HG02588 (cell line): ENCODE results near the gene RSRC2.
"Not testable (repeated sequence)": the region's sequence is repeated elsewhere in the genome, so short reads cannot be mapped to it uniquely, and the experiment has no call there.

Experiments
- ATAC-seq: cut with Tn5 transposase; IDR thresholded peaks from one replicate; pipeline ENCODE4 v1.9.1; 2021; ENCODE audit warnings: mild to moderate bottlenecking, moderate library complexity; ENCODE audit not compliant: unreplicated experiment

RSRC2 gene

DNA sequence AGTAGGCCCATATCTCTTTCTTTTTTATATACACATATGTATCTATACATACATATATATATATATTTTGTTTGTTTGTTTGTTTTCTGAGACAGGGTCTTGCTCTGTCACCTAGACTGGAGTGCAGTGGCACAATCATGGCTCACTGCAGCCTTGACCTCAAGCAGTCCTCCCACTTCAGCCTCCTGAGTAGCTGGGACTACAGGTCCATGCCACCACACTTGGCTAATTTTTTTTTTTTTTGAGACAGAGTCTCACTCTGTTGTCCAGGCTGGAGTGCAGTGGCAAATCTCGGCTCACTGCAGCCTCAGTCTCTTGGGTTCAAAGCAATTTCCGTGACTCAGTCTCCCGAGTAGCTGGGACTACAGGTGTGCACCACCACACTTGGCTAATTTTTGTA lies 38.9 kb downstream of the RSRC2 start:
- ATAC-seq = not testable (repeated sequence)

DNA sequence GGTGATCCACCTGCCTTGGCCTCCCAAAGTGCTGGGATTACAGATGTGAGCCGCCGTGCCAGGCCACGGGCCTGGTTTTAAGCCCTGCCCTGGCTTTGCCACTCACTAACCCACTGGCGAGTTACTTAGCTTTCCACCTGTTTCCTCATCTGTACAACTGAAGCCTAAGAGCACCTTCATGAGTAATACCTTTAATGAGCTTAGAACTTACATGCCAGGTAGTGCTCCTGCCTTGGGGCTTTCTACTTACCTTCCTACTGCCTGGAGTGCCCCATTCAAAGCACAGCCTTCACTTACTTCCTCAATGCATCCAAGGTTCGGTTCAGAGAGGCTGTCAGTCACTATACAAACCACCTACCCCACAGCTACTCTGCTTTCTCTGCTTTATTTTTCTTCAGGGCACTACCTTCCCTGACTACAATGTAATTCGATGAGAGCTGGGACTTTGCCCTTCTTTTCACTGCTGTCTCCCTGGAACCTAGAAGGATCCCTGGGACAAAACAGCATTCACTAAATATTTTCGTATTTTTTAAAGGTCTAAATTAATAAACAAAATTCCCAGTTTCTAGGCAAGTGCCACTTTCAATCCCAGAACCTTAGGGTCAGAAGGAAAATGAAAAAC lies 39.8 kb downstream of the RSRC2 start:
- no peak for ATAC-seq

DNA sequence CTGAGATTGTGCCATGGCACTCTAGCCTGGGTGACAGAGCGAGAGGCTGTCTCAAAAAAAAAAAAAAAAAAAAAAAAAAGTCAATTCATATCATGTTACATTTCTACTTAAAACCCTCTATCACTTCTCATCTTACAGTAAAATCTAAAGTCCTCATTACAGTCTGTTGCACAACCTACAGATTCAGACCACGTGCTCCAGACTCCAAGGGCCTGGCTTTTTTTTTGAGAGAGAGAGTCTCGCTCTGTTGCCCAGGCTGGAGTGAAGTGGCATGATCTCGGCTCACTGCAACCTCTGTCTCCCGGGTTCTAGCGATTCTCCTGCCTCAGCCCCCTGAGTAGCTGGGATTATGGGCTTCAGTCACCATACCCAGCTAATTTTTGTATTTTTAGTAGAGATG lies 40.4 kb downstream of the RSRC2 start:
- ATAC-seq = not testable (repeated sequence)

DNA sequence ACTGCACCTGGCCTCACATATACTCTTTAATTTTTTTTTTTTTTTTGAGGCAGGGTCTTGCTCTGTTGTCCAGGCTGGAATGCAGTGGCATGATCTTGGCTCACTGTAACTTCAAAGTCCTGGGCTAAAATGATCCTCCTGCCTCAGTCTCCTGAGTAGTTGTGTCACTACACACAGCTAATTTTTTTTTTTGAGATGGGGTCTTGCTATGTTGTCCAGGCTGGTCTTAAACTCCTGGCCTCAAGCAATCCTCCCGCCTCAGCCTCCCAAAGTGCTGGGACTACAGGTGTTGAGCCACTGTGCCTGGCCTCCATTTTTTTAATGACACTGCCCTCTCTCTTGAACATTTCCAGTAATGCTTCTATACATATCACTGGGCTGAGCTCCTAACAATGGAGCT lies 42.4 kb downstream of the RSRC2 start:
- not testable (repeated sequence) for ATAC-seq

DNA sequence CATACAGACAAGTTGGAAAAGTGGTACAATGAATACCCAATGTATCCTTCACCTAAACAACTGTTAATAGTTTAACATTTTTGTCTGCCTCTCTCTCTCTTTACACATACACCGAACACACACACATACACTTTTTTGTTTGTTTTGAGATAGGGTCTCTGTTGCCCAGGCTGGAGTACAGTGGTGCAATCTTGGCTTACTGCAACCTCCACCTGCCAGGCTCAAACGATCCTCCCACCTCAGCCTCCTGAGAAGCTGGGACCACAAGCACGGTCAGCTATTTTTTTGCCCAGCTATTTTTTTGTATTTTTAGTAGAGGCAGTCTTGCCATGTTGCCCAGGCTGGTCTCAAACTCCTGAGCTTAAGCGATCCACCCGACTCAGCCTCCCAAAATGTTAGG lies 42.8 kb downstream of the RSRC2 start:
- ATAC-seq = no peak

DNA sequence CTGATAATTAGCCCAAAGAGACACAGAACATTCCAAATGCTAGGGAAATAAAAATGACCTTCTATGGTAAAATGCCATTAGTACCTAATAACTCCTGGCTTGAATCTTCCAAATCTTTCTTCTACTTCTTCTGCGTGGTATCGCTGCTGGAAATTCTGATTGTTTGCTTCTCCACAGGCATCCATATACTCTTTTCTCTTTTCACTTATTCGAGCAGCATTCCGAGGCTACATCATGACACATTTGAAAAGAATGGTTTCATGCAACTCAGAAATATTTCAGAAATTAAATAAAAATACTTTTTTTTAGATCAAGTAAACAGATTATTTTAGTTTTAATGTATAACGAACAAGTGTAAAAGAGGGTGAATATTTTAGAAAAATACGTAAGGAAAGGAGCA lies 44.9 kb downstream of the RSRC2 start:
- ATAC-seq = no peak

DNA sequence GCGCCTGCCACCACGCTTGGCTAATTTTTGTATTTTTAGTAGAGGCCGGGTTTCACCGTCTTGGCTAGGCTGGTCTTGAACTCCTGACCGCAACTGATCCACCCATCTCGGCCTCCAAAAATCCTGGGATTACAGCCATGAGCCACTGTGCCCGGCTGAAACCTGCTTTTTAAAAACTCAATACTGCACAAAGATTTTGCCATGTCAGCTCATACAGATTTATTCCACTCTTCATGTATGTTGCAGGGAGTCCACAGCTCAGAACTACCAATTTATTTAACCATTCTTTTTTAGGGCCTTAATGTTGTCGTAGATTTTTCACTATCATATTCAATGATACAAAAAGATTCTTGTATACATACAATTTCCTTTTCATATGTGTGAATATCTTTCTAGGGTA lies 46.0 kb downstream of the RSRC2 start:
- no peak for ATAC-seq

DNA sequence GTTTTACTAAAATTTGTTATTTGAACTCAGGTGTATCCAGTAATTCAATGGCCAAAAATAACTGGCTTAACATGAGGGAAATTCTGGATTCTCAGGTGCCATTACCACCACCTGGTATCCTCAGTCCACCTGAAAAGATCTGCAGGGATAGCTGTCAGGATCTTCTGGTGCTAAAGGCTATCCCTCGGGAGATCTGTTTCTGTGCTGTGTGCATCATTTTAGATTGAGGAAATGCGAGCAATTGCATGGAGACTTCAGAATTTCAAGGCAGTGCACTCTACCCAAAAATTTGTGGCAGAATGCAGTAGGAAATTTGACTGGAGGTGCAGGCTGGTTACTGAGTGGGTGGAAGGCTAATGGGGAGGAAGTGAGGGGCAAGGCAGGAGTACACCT lies 52.4 kb downstream of the RSRC2 start:
- no peak for ATAC-seq

DNA sequence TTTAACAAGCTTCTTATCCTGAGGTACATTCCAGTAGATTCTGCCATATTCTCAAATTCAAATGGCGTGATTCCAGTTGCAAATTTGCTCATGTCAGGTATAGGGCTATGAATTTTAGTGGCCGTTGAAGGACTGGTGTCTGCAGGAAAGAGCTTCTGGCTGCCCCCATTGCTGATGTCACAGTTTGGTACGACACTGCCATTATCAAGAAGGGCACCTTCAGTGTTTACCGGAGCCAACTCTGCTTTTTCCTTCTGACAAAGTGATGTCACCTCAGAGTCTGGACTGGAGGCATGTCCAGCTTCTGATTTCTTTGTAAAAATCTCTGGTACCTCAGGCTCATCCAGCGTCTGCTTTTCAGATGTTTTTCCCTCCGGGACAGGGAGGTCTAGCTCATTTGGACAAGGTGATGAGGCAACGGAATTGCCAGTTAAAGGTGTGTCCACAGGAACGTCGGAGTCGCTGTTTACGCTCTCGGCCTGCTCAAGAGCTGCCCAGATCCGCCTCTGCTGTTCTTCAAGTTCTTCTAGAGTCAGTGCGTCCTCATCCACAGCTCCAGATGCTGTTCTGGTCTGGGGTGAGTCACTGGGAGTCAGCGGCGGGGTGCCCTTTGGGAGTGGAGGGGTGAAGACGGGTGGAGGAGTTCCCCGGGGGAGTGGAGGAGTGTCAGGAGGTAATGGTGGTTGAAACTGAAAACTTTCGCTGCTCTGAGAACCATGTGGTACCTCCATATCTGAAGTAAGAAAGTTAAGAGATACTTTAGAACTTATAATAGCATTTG lies 53.0 kb downstream of the RSRC2 start:
- ATAC-seq = no peak

DNA sequence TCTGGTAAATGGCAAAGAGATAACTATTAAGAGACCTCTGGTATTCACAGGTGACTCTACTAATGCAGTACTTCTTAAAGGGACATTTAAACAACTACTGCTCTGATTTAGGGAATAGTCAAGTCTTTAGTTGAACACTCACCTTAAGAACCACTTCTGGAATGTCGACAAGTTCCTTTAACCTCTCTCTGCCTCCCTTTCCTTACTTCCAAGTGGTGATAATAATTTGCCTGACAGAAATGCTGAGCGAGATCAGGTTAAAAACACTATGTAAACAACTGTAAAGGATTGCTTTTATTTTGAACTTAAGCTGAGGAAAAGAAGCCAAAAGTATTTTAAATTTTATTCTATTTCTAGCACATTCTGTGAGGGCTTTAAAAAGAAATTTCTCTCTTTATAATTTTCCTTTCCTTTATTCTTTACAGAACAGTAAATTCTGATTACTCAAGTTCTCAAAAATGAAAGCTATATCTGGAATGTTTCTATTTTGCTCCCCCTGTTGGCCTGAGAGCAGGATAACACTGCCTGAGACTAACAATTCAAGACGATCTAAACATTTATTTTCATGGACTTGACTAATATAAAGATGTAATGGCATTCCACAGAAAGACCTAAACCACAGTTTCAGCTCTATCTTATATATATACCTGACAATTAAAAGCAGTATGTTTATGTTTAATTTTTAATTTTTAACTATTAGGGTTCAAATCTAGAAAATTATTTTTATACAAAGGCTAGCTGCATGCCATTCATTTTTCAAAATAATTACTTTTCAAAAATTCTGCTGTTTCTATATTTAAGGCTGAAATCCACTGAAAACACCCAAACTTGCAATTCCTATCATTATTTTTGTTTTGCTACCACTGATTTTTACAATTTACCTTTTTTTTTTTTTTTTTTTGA lies 55.2 kb downstream of the RSRC2 start:
- ATAC-seq = no peak

DNA sequence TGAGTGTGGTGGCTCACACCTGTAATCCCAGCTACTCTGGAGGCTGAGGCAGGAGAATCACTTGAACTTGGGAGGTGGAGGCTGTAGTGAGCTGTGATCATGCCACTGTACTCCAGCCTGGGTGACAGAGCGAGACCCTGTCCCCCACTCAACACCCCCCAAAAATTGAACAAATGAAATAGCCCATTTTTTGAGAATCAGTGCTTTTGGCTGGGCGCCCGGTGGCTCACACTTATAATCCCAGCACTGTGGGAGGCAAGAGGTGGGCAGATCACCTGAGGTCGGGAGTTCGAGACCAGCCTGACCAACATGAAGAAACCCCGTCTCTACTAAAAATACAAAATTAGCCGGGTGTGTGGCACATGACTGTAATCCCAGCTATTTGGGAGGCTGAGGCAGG lies 56.2 kb downstream of the RSRC2 start:
- not testable (repeated sequence) for ATAC-seq

DNA sequence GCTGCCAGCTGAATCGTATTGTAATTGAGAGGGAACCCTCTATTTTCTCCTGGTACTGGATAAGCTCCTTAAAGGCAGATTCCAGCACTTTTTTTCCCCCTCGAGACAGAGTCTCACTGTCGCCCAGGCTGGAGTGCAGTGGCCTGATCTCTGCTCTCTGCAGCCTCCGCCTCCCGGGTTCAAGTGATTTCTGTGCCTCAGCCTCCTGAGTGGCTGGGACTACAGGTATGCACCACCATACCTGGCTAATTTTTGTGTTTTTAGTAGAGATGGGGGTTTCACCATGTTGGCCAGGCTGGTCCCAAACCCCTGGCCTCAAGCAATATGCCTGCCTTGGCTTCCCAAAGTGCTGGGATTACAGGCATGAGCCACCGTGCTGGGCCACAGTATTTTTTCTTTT lies 56.9 kb downstream of the RSRC2 start:
- not testable (repeated sequence) for ATAC-seq

DNA sequence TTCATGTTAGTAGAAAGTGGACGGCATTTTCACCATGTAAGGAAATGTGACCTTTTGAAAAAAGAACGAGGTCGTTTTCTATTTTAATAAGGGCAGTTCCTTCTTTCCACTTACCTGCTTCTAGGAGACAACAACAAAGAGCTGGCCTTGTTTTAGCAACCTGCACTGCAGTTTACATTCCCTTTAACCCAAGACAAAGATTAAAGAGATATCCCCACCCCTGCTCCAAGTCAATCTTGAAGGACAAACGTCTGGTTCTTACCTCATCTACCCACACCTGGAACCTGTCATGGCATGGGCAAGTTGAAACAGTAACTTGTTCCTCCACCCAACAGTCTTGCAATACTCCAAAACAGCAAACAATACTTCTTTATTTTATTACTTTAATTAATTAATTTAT lies 58.8 kb downstream of the RSRC2 start:
- ATAC-seq = no peak

DNA sequence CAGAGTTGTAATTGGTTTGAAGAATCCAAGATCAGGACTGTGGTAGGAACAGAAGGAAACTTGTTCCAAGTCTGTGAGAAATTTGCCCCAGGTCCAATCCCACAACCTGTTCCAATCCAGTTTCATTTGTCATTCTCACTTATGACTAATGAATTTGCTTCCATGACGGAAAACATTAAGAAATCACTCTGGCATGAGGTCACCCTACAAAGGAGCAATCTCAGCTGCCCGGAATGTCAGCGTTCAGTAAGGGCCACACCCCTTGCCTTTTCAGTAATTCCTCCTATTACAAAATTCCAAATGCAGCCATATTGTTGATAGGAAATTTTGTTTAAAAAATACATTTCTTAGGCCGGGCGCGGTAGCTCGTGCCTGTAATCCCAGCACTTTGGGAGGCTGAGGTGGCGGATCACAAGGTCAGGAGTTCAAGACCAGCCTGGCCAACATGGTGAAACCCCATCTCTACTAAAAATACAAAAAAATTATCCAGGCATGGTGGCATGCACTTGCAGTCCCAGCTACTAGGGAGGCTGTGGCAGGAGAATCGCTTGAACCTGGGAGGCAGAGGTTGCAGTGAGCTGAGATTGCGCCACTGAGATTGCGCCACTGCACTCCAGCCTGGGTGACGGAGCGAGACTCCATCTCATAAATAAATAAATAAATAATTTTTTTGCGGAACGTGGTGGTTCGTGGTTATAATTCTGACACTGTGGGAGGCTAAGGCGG lies 62.3 kb downstream of the RSRC2 start:
- not testable (repeated sequence) for ATAC-seq

DNA sequence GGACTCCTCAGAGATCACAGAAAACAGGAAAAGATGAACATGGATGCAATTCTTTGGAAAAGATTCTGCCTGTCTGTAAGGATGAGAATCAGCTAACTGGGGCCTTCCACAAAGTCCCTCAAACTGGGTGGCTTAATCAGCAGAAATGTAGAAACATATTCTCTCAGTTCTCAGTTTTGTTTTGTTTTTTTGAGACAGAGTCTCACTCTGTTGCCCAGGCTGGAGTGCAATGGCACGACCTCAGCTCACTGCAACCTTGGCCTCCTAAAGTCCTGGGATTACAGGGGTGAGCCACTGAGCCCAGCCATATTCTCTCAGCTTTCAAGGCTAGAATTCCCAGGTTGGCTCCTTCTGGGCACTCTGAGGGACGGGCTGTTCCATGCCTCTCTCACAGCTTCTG lies 66.1 kb downstream of the RSRC2 start:
- ATAC-seq = no peak

DNA sequence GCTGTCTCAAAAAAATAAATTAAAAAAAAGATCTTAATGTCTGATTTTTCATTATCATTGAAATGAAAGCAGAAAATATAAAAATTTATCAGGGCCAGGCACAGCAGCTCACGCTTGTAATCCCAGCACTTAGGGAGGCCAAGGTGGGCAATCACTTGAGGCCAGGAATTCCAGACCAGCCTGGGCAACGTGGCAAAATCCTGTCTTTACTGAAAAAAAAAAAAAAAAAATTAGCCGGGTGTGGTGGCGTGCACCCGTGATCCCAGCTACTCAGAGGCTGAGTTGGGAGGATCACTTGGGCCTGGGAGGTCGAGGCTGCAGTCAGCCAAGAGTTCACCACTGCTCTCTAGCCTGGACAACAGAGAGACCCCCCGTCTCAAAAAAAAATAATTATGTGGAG lies 66.7 kb downstream of the RSRC2 start:
- ATAC-seq = no peak

DNA sequence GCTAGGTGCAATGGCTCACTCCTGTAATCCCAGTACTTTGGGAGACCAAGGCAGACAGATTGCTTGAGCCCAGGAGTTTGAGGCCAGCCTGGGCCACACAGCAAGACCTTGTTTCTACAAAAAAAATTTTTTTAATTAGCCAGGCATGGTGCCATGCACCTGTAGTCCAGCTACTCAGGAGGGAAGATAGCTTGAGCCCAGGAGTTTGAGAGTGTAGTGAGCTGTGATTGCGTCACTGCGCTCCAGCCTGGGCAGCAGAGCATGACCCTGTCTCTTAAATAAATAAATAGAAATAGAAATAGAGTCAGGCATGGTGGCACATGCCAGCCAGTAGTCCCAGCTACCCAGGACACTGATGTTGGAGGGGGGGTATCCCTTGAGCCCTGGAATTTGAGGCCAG lies 67.5 kb downstream of the RSRC2 start:
- no peak for ATAC-seq

DNA sequence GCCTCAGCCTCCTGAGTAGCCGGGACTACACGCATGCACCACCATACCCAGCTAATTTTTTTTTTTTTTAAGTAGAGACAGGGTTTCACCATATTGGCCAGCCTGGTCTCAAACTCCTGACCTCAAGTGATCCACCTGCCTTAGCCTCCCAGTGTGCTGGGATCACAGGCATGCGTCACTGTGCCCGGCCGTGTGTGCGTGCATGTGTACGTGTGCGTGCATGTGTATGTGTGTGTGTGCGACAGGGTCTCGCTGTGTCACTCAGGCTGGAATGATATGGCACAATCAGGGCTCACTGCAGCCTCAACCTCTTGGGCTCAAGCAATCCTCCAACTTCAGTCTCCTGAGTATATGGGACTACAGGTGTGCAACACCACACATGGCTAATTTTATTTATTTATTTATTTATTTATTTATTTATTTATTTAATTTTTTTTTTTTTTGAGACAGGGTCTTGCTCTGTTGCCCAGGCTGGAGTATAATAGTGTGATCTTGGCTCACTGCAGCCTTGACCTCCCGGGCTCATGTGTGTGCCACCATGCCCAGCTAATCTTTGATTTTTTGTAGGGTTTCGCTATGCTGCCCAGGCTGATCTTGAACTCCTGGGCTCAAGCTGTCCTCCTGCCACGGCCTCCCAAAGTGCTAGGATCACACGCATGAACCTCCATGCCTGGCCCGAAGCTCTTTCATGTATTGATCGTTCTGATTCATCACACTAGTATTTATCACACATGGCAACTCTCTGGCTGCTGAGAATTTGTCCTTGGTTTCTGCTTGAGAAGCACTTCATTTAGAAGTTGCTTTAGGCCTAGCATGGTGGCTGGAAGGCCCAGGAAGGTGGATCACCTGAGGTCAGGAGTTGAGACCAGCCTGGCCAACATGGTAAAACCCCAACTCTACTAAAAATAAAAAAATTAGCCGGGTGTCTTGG lies 68.4 kb downstream of the RSRC2 start:
- no peak for ATAC-seq

DNA sequence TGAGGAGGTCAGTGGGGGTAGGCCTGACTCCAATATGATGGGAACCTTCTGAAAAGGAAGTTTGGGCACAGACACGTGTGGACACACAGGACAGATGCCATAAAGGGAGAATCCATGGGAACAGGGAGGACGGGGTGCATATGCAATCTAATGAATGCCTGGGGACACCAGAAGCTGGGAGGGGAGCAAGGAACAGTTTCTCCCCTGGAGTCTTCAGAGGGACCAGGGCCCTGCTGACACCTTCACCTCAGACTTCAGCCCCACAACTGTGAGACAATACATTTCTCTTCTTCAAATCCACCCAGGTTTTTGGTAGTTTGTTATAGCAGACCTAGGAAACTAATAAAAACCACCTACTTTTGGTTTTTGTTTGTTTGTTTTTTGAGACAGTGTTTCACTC lies 69.1 kb downstream of the RSRC2 start:
- ATAC-seq = no peak

DNA sequence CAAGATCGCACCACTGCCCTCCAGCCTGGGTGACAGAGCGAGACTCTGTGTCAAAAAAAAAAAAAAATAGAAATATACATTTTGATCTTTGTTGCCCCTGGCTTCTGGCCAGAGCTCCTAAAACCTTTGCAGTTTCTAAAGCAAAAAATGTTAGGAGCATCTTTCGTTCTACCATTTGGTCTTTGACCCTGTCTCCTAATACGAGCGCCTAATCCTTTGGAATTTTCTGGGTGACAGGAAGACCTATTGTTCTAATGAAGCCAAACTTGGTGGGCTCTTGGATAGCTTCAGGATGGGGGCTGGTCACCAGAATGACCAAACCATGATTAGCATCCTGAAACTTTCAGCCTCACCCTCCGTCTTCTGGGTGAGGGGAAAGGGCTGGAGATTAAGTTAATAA lies 72.0 kb downstream of the RSRC2 start:
- ATAC-seq = no peak
